ENCODE measurements around the gene TEX36. TPM values are rescaled to one million over a fixed set of nuclear protein-coding genes. Genes with fewer than 3 reads are reported as not detected.
"Not testable (repeated sequence)": the region's sequence is repeated elsewhere in the genome, so short reads cannot be mapped to it uniquely, and the experiment has no call there.

Gene TEX36
- total RNA-seq, 4 donors from 2014 or later = not detected

GRCh38 chr10:125661941-125662515 lies 20.9 kb downstream of the TEX36 start:
- 30 to 39% methylated on average over 7 of the region's 7 CpGs for WGBS, 2 donors
- intact Hi-C loops (cut with DNase I; ENCODE audit: low total_unique reads) = no loop called here
- H3K4me3 ChIP-seq (ENCODE audit: low read depth, poor library complexity, severe bottlenecking) = no peak overlapping the region
- TF ChIP-seq POLR2A (IDR thresholded peaks at IDR 0.05) = no peak
- TF ChIP-seq CTCF (IDR thresholded peaks at IDR 0.05) = no peak
- peak in 1 of 2 donors; percentile 28 for DNase-seq (ENCODE audit: low spot score in 2 of 2)

DNA sequence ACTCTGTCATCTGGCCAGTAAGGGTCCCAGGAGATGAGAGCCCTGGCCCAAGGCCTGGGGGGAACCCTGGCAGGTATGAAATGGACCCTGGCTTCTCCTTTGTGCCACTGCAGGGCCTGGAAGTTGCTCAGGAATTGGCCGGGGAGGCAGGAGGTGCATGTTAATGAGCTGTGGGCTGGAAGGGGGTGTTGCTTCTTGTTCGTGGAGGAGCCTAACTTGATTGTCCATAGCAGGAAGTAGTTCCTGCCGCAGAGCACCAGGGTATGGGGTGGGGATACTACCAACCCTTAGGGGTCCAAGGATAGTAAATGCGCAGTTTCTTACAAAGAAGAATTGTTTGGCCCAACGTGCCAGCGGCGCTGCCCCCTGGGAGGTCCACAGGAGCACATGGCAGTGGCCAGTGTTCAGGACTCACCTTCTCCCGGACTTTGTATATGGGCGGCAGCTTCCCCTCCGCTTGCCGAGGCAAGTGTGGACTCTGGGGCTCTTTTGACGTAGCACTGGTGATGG lies 21.5 kb downstream of the TEX36 start:
- no peak for DNase-seq (ENCODE audit: low spot score in 2 of 2)
- TF ChIP-seq CTCF (IDR thresholded peaks at IDR 0.05) (no peak), POLR2A (IDR thresholded peaks at IDR 0.05) (no peak)
- intact Hi-C loops (cut with DNase I; ENCODE audit: low total_unique reads) = no loop called here
- WGBS, 2 donors = 58 to 74% methylated on average over 12 of the region's 12 CpGs
- no peak overlapping the region for H3K4me3 ChIP-seq (ENCODE audit: low read depth, poor library complexity, severe bottlenecking)

DNA sequence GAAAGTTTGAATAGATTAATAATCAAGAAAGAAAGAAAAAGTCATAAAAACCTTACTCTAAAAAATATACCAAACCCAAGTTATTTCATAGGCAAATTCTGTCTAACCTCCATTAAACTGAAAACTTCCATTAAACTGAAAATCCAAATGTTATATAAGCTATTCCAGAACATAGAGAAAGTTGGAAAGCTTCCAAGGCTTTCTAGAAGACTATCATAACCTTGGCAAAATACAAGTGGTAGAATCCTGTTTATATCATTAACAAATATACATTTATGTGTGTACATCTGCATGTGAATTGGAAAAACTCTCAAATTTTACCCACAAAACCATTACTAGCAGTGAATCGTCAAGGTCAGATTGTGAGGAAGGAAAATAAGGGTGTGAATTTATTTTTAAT lies 23.9 kb downstream of the TEX36 start:
- DNase-seq (ENCODE audit: low spot score in 2 of 2) = no peak
- intact Hi-C loops (cut with DNase I; ENCODE audit: low total_unique reads) = no loop called here
- no peak overlapping the region for H3K4me3 ChIP-seq (ENCODE audit: low read depth, poor library complexity, severe bottlenecking)
- TF ChIP-seq POLR2A (IDR thresholded peaks at IDR 0.05) (no peak), CTCF (IDR thresholded peaks at IDR 0.05) (no peak)
- 91 to 96% methylated on average over 1 of the region's 1 CpG for WGBS, 2 donors

GRCh38 chr10:125656523-125656922 lies 26.4 kb downstream of the TEX36 start:
- H3K4me3 ChIP-seq (ENCODE audit: low read depth, poor library complexity, severe bottlenecking) = no peak overlapping the region
- 91% methylated on average over 3 of the region's 3 CpGs for WGBS, 2 donors
- no peak for TF ChIP-seq POLR2A (IDR thresholded peaks at IDR 0.05)
- no peak for TF ChIP-seq CTCF (IDR thresholded peaks at IDR 0.05)
- intact Hi-C loops (cut with DNase I; ENCODE audit: low total_unique reads) = no loop called here
- no peak for DNase-seq (ENCODE audit: low spot score in 2 of 2)

- intact Hi-C loops (cut with DNase I; ENCODE audit: low total_unique reads); H3K4me3 ChIP-seq (ENCODE audit: low read depth, poor library complexity, severe bottlenecking); DNase-seq (ENCODE audit: low spot score in 2 of 2): not testable (repeated sequence)
- WGBS, 2 donors = 60 to 66% methylated on average over 2 of the region's 2 CpGs
Measured at GRCh38 chr10:125653113-125653512, 29.9 kb downstream of the TEX36 start.

GRCh38 chr10:125646311-125646710 lies 36.7 kb downstream of the TEX36 start:
- no peak for DNase-seq (ENCODE audit: low spot score in 2 of 2)
- H3K4me3 ChIP-seq (ENCODE audit: low read depth, poor library complexity, severe bottlenecking) = no peak overlapping the region
- WGBS, 2 donors = 59 to 65% methylated on average over 1 of the region's 1 CpG
- intact Hi-C loops (cut with DNase I; ENCODE audit: low total_unique reads) = no loop called here
- TF ChIP-seq CTCF (IDR thresholded peaks at IDR 0.05) (no peak), POLR2A (IDR thresholded peaks at IDR 0.05) (no peak)
